H1 (cell line): ENCODE results near the gene CCBE1.

ENCODE experiments used
- KDM1A ChIP-seq: fragments of 200-600, 300-600 bp; sonication (generic); IDR thresholded peaks from 2 replicates; pipeline ENCODE4 v1.7.1; 2016; ENCODE audit warnings: mild to moderate bottlenecking, low read length, borderline replicate concordance
- POLR2AphosphoS5 ChIP-seq: IDR thresholded peaks from 2 replicates; pipeline ENCODE4 v1.6.1; 2011; ENCODE audit warnings: low read depth, low read length
- RXRA ChIP-seq: IDR thresholded peaks from 2 replicates; pipeline ENCODE4 v1.6.1; 2011; ENCODE audit warnings: low read depth, mild to moderate bottlenecking, low read length, moderate library complexity; ENCODE audit not compliant: insufficient read depth
- SP2 ChIP-seq: IDR thresholded peaks from 2 replicates; pipeline ENCODE4 v1.6.1; 2012; ENCODE audit warnings: mild to moderate bottlenecking, low read length, inconsistent platforms
- TEAD4 ChIP-seq: IDR thresholded peaks from 2 replicates; pipeline ENCODE4 v1.6.1; 2012; ENCODE audit warnings: low read depth, low read length, inconsistent platforms, mixed read lengths
- TF ChIP-seq, protein P1 (sequence below): IDR thresholded peaks from 2 replicates; pipeline ENCODE4 v1.6.1; 2011; ENCODE audit warnings: low read length, improper control_type of control experiment
- TF ChIP-seq, protein P2 (sequence below), 3 experiments: IDR thresholded peaks; 1 replicate in 2 of 3; 2 replicates in 1 of 3; pipeline versions ENCODE4 v1.5.1 to v1.6.1; 2011; ENCODE audit warnings: low read length in 3 of 3, mild to moderate bottlenecking in 3 of 3, inconsistent platforms in 2 of 3, low read depth in 1 of 3, moderate library complexity in 1 of 3; ENCODE audit not compliant: insufficient read depth in 1 of 3; ENCODE audit errors: control extremely low read depth in 1 of 3
- TF ChIP-seq, protein P3 (sequence below): IDR thresholded peaks from 2 replicates; pipeline ENCODE4 v1.6.1; 2012; ENCODE audit warnings: inconsistent platforms

DNA sequence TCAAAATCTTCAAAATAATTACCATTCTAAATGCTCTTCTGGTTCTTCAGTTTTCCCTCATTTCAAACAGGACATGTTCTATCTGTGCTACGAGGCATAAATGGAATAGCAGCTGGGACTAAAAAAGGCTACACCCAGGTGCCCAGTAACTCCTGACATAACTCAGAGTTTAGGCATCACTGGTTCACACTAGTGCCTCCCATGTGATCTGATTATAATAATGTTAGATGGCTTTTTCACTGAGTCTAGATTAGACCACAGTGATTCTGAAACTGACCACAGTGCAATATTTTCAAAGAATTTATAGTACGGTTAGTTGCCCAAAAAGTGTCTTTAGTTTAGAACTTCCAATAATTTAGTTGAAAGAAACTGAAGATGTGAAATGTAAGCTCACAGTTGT, 123.3 kb downstream of the CCBE1 start:
- TF ChIP-seq, protein P1, sequence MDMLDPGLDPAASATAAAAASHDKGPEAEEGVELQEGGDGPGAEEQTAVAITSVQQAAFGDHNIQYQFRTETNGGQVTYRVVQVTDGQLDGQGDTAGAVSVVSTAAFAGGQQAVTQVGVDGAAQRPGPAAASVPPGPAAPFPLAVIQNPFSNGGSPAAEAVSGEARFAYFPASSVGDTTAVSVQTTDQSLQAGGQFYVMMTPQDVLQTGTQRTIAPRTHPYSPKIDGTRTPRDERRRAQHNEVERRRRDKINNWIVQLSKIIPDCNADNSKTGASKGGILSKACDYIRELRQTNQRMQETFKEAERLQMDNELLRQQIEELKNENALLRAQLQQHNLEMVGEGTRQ = no peak
- TF ChIP-seq KDM1A (no peak), SP2 (no peak), RXRA (no peak), TEAD4 (no peak), POLR2AphosphoS5 (no peak)
- TF ChIP-seq, protein P2, sequence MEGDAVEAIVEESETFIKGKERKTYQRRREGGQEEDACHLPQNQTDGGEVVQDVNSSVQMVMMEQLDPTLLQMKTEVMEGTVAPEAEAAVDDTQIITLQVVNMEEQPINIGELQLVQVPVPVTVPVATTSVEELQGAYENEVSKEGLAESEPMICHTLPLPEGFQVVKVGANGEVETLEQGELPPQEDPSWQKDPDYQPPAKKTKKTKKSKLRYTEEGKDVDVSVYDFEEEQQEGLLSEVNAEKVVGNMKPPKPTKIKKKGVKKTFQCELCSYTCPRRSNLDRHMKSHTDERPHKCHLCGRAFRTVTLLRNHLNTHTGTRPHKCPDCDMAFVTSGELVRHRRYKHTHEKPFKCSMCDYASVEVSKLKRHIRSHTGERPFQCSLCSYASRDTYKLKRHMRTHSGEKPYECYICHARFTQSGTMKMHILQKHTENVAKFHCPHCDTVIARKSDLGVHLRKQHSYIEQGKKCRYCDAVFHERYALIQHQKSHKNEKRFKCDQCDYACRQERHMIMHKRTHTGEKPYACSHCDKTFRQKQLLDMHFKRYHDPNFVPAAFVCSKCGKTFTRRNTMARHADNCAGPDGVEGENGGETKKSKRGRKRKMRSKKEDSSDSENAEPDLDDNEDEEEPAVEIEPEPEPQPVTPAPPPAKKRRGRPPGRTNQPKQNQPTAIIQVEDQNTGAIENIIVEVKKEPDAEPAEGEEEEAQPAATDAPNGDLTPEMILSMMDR (IDR thresholded peaks at IDR 0.05; ENCODE audit: control extremely low read depth in 1 of 3, insufficient read depth in 1 of 3, low read depth in 1 of 3, low read length in 3 of 3) = no peak
- TF ChIP-seq, protein P3, sequence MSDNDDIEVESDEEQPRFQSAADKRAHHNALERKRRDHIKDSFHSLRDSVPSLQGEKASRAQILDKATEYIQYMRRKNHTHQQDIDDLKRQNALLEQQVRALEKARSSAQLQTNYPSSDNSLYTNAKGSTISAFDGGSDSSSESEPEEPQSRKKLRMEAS = no peak
